WTC11 (cell line): ENCODE measurements around the gene ARHGEF25. TPM values are rescaled to one million over a fixed set of nuclear protein-coding genes. Genes with fewer than 3 reads are reported as not detected.

Experiments used
- ATAC-seq: fragments of 200-7000 bp; cut with Tn5 transposase; 2 replicates; pipeline ENCODE4 v1.10.0; 2021; ENCODE audit warnings: mild to moderate bottlenecking, moderate library complexity
- CTCF ChIA-PET: fragments of 300-600 bp; sonication (Branson Sonifier 250); formaldehyde crosslinking; loops from one replicate; lab custom pipeline; 2021; ENCODE audit warnings: antibody characterized with exemption; lab: Charles Lee
- POLR2A ChIA-PET: fragments of 350-600 bp; sonication (Branson Sonifier 250); formaldehyde crosslinking; loops from one replicate; lab custom pipeline; 2021; ENCODE audit warnings: antibody characterized with exemption; lab: Charles Lee
- DNase-seq: peaks from one replicate; pipeline ENCODE4 v3.0.0; 2021; ENCODE audit warnings: low spot score
- H3K27ac Mint-ChIP-seq: 2 replicates; pipeline ENCODE4 v1.8.0; 2021; ENCODE audit warnings: mixed read lengths
- H3K27me3 Mint-ChIP-seq: 2 replicates; pipeline ENCODE4 v1.8.0; 2021; ENCODE audit warnings: low read depth, mild to moderate bottlenecking, moderate library complexity, mixed read lengths
- H3K36me3 Mint-ChIP-seq: 2 replicates; pipeline ENCODE4 v1.8.0; 2021; ENCODE audit warnings: mixed read lengths
- H3K4me1 Mint-ChIP-seq: 2 replicates; pipeline ENCODE4 v1.8.0; 2022; ENCODE audit warnings: mixed read lengths
- H3K4me3 Mint-ChIP-seq: 2 replicates; pipeline ENCODE4 v1.8.0; 2021; ENCODE audit warnings: mild to moderate bottlenecking, moderate library complexity, mixed read lengths
- H3K9me3 Mint-ChIP-seq: 2 replicates; pipeline ENCODE4 v1.8.0; 2021; ENCODE audit warnings: mixed read lengths
- CDX4 ChIP-seq: fragments of 250-450 bp; sonication (Bioruptor Pico); IDR thresholded peaks from 2 replicates; pipeline ENCODE4 v1.9.0; 2021; ENCODE audit warnings: moderate library complexity, mild to moderate bottlenecking, inconsistent platforms, borderline replicate concordance
- E2F1 ChIP-seq: sonication (generic); formaldehyde crosslinking; IDR thresholded peaks from 2 replicates; pipeline ENCODE4 v1.8.0; 2022; ENCODE audit warnings: mild to moderate bottlenecking, missing genetic modification reagents
- ETV6 ChIP-seq: sonication (generic); formaldehyde crosslinking; IDR thresholded peaks from 2 replicates; pipeline ENCODE4 v1.8.1; 2022; ENCODE audit warnings: mild to moderate bottlenecking, missing genetic modification reagents
- FOXJ3 ChIP-seq: sonication (generic); formaldehyde crosslinking; IDR thresholded peaks from 2 replicates; pipeline ENCODE4 v1.9.0; 2021; ENCODE audit warnings: missing genetic modification reagents, mild to moderate bottlenecking, borderline replicate concordance
- GTF2I ChIP-seq: fragments of 250-450 bp; sonication (Bioruptor Pico); conservative IDR thresholded peaks from 2 replicates; pipeline ENCODE4 v1.4.0; 2021; ENCODE audit warnings: mild to moderate bottlenecking
- MYBL2 ChIP-seq: sonication (generic); formaldehyde crosslinking; IDR thresholded peaks from 2 replicates; pipeline ENCODE4 v1.8.1; 2023; ENCODE audit warnings: mild to moderate bottlenecking, moderate library complexity, missing genetic modification reagents
- NFATC4 ChIP-seq: fragments of 250-450 bp; sonication (Bioruptor Pico); IDR thresholded peaks from 2 replicates; pipeline ENCODE4 v1.9.0; 2021; ENCODE audit warnings: mild to moderate bottlenecking
- NR1H2 ChIP-seq: sonication (generic); formaldehyde crosslinking; IDR thresholded peaks from 2 replicates; pipeline ENCODE4 v1.9.0; 2021; ENCODE audit warnings: mild to moderate bottlenecking, moderate library complexity, missing genetic modification reagents
- SOX15 ChIP-seq: fragments of 250-450 bp; sonication (Bioruptor Pico); IDR thresholded peaks from 2 replicates; pipeline ENCODE4 v1.9.0; 2021; ENCODE audit warnings: mild to moderate bottlenecking
- STAT6 ChIP-seq: sonication (generic); formaldehyde crosslinking; conservative IDR thresholded peaks from 2 replicates; pipeline ENCODE4 v1.8.1; 2023; ENCODE audit warnings: mild to moderate bottlenecking, low read depth, missing genetic modification reagents, moderate library complexity
- USF1 ChIP-seq: sonication (generic); formaldehyde crosslinking; IDR thresholded peaks from 2 replicates; pipeline ENCODE4 v1.8.0; 2022; ENCODE audit warnings: mild to moderate bottlenecking, missing genetic modification reagents
- ZNF232 ChIP-seq: sonication (generic); formaldehyde crosslinking; IDR thresholded peaks from 2 replicates; pipeline ENCODE4 v1.8.0; 2022; ENCODE audit warnings: mild to moderate bottlenecking, missing genetic modification reagents
- ZNF416 ChIP-seq: fragments of 250-450 bp; sonication (Bioruptor Pico); IDR thresholded peaks from 2 replicates; pipeline ENCODE4 v1.9.0; 2021; ENCODE audit warnings: mild to moderate bottlenecking, inconsistent platforms
- total RNA-seq: library from RNA; stranded (reverse); gene quantifications from 3 replicates; pipeline ENCODE4 v1.2.3, GENCODE V29; 2021
- TF ChIP-seq, protein P1 (sequence below): sonication (generic); formaldehyde crosslinking; IDR thresholded peaks from 2 replicates; pipeline ENCODE4 v1.8.1; 2022; ENCODE audit warnings: mild to moderate bottlenecking, moderate library complexity, missing genetic modification reagents
- TF ChIP-seq, protein P2 (sequence below): sonication (generic); formaldehyde crosslinking; IDR thresholded peaks from 2 replicates; pipeline ENCODE4 v1.8.0; 2022; ENCODE audit warnings: missing genetic modification reagents
- TF ChIP-seq, protein P3 (sequence below): sonication (generic); formaldehyde crosslinking; IDR thresholded peaks from 2 replicates; pipeline ENCODE4 v1.8.1; 2023; ENCODE audit warnings: mild to moderate bottlenecking, missing genetic modification reagents, moderate library complexity
- TF ChIP-seq, protein P4 (sequence below): sonication (generic); formaldehyde crosslinking; IDR thresholded peaks from 2 replicates; pipeline ENCODE4 v1.8.1; 2023; ENCODE audit warnings: mild to moderate bottlenecking, missing genetic modification reagents, moderate library complexity

The ARHGEF25 gene
- total RNA-seq, 1 experiment from 2014 or later = 11.9 TPM

DNA sequence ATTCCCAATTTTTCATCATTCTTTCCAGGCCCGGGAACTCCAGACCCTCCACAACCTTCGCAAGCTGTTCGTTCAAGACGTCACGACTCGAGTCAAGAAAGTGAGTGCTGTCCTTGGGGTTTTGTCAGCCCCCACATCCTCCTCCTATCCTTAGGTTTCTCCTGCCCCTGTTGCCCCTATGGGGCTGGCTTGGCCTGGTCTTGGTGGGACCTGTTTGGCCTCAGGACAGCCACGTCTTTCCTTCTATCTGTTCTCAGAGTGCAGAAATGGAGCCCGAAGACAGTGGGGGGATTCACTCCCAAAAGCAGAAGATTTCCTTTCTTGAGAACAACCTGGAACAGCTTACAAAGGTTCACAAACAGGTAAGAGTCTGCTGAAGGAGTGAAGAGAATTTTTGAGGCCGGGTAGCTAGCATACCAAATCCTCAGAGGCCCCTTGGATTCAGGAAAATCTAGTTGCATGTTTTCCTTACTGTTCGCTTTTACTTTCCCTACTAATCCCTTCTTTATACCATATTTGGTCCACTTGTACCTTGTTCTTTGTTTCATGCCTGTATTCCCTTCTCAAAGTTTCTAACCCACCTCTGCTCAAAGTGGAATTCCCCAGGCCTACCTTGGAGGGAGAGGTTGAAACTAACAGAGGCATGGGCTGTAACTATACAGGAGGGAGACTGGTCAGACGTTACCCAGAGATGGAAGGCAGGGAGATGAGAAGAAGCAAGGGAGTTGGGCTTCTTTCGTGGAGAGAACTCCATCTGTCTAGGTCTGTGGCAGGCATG lies 33.1 kb upstream of the ARHGEF25 start:
- Mint-ChIP-seq H3K36me3 (peaks cover 47% of the 10 kb centered on the region), H3K27ac (no peak overlapping the region), H3K9me3 (no peaks in the 10 kb centered on the region), H3K4me1 (no peaks in the 10 kb centered on the region), H3K4me3 (no peak overlapping the region), H3K27me3 (no peaks in the 10 kb centered on the region; the same call in 1 of the 2 replicates)
- POLR2A ChIA-PET = no interaction called here
- DNase-seq (no peak), ATAC-seq (no peak)
- no peak for TF ChIP-seq CDX4 (CRISPR knock-in tag)
- TF ChIP-seq, protein P1, sequence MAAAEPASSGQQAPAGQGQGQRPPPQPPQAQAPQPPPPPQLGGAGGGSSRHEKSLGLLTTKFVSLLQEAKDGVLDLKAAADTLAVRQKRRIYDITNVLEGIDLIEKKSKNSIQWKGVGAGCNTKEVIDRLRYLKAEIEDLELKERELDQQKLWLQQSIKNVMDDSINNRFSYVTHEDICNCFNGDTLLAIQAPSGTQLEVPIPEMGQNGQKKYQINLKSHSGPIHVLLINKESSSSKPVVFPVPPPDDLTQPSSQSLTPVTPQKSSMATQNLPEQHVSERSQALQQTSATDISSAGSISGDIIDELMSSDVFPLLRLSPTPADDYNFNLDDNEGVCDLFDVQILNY (CRISPR knock-in tag) = no peak
- TF ChIP-seq GTF2I (CRISPR knock-in tag) = no peak
- TF ChIP-seq ZNF416 (CRISPR knock-in tag) = no peak
- no peak for TF ChIP-seq E2F1 (CRISPR knock-in tag)
- TF ChIP-seq, protein P2, sequence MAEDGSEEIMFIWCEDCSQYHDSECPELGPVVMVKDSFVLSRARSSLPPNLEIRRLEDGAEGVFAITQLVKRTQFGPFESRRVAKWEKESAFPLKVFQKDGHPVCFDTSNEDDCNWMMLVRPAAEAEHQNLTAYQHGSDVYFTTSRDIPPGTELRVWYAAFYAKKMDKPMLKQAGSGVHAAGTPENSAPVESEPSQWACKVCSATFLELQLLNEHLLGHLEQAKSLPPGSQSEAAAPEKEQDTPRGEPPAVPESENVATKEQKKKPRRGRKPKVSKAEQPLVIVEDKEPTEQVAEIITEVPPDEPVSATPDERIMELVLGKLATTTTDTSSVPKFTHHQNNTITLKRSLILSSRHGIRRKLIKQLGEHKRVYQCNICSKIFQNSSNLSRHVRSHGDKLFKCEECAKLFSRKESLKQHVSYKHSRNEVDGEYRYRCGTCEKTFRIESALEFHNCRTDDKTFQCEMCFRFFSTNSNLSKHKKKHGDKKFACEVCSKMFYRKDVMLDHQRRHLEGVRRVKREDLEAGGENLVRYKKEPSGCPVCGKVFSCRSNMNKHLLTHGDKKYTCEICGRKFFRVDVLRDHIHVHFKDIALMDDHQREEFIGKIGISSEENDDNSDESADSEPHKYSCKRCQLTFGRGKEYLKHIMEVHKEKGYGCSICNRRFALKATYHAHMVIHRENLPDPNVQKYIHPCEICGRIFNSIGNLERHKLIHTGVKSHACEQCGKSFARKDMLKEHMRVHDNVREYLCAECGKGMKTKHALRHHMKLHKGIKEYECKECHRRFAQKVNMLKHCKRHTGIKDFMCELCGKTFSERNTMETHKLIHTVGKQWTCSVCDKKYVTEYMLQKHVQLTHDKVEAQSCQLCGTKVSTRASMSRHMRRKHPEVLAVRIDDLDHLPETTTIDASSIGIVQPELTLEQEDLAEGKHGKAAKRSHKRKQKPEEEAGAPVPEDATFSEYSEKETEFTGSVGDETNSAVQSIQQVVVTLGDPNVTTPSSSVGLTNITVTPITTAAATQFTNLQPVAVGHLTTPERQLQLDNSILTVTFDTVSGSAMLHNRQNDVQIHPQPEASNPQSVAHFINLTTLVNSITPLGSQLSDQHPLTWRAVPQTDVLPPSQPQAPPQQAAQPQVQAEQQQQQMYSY = no peak
- no peak for TF ChIP-seq ETV6
- TF ChIP-seq MYBL2 (CRISPR knock-in tag) = no peak
- no peak for TF ChIP-seq USF1 (CRISPR knock-in tag)
- TF ChIP-seq NFATC4 (CRISPR knock-in tag) = no peak
- CTCF ChIA-PET = no interaction called here

DNA sequence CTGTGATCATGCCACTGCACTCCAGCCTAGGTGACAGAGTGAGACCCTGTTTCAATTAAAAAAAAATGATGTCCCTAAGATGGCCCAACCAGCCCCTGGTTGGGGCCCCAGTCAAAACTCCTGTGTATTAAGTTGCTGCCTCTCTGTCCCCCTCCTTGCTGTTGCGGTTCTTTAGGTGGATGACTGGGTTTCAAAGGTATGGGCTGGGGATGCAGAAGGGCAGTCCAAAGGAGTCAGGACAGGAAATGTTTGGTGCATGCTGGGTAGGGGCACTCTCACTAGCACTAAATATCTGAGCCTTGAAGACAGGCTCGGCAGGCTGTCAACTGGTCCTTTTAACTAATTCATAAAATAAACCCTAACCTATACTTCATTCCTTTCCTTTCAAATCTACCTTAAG lies 32.2 kb upstream of the ARHGEF25 start:
- no peaks in the 10 kb centered on the region; the same call in 1 of the 2 replicates for H3K4me1 Mint-ChIP-seq
- ATAC-seq (no peak), DNase-seq (no peak)
- H3K36me3 Mint-ChIP-seq = peaks cover 47% of the 10 kb centered on the region
- ChIA-PET POLR2A (no interaction called here), CTCF (no interaction called here)
- H3K4me3 Mint-ChIP-seq = no peak overlapping the region
- H3K9me3 Mint-ChIP-seq = no peaks in the 10 kb centered on the region
- H3K27ac Mint-ChIP-seq = no peak overlapping the region
- H3K27me3 Mint-ChIP-seq = no peaks in the 10 kb centered on the region; the same call in 1 of the 2 replicates
- no peak for TF ChIP-seq STAT6
- no peak for TF ChIP-seq NR1H2
- TF ChIP-seq, protein P3, sequence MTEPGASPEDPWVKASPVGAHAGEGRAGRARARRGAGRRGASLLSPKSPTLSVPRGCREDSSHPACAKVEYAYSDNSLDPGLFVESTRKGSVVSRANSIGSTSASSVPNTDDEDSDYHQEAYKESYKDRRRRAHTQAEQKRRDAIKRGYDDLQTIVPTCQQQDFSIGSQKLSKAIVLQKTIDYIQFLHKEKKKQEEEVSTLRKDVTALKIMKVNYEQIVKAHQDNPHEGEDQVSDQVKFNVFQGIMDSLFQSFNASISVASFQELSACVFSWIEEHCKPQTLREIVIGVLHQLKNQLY (CRISPR knock-in tag) = no peak
- TF ChIP-seq, protein P4, sequence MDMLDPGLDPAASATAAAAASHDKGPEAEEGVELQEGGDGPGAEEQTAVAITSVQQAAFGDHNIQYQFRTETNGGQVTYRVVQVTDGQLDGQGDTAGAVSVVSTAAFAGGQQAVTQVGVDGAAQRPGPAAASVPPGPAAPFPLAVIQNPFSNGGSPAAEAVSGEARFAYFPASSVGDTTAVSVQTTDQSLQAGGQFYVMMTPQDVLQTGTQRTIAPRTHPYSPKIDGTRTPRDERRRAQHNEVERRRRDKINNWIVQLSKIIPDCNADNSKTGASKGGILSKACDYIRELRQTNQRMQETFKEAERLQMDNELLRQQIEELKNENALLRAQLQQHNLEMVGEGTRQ (CRISPR knock-in tag) = no peak
- TF ChIP-seq, protein P2 = no peak
- TF ChIP-seq NFATC4 (CRISPR knock-in tag) = no peak
- no peak for TF ChIP-seq ZNF232 (CRISPR knock-in tag)
- no peak for TF ChIP-seq SOX15
- TF ChIP-seq FOXJ3 (CRISPR knock-in tag) = no peak
